ENCODE data around the gene CDH23.

- no peak for TF ChIP-seq CTCF (IDR thresholded peaks at IDR 0.05)
- no peak for TF ChIP-seq JUN (IDR thresholded peaks at IDR 0.05)
- TF ChIP-seq POLR2A (IDR thresholded peaks at IDR 0.05; ENCODE audit: low read length), result no peak
Measured at GRCh38 chr10:71368643-71369042, 28.1 kb upstream of the CDH23 start.

Data from A549 (cell line).